HG02938 (cell line): ENCODE data around the gene FAM210A.
"Not testable (repeated sequence)": the region's sequence is repeated elsewhere in the genome, so short reads cannot be mapped to it uniquely, and the experiment has no call there.

ENCODE experiments used
- ATAC-seq: cut with Tn5 transposase; IDR thresholded peaks from one replicate; pipeline ENCODE4 v1.9.1; 2021; ENCODE audit warnings: mild to moderate bottlenecking, moderate library complexity; ENCODE audit not compliant: unreplicated experiment

The FAM210A gene

DNA sequence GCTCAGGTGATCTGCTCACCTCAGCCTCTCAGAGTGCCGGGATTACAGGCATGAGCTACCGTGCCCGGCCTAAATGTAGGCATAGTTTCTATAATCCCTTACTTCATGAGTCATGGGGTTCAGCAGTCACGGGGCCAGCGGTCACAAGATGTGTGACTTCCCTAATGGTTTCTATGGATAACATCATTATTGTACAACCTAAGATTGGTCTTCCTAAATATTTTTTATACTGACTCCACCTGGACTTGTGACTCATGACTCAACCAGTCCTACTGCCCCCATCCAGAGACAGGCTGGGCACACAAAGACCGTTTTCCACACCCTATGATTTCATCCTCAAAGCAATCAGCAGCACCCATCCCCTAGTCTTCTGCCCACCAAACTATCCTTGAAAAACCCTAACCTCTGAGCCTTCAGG, 15.9 kb downstream of the FAM210A start:
- ATAC-seq, result no peak

DNA sequence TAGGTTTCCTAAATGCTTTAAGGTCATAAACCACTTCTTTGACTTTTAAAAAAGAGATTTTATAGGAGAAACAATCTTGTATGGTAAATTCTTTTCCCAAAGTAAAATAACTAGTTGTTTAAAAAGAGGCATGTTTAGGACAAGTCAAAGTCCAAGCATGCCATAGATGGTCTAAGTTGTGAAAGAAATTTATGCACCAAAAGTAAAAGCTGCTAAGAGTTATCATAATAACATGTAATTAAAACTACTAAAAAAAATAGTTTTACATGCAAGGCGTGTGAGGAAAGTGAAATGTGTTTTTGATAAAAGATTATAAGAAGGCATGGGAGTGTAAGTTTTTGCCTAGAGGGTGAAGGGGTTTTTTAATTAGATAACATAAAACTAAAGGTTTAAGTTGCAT, 22.5 kb downstream of the FAM210A start:
- ATAC-seq, result no peak

DNA sequence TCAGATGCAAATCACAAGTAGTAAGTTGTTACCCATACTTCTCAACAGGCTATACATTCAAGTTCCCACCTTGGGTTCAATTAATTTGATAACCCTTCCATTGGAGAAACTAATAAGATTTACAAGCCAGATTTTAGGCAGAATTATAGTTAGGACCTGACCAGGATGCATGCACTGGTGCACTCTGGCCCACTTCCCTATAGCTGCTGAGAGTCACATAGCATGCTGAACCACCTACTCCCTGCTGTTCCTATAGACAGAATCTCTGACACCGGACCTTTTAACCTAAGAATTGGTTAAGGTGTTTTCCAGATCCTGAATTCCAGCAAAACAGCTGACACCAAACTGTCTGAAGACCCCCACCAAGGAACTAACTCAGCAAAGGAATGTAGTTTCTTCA, 26.2 kb downstream of the FAM210A start:
- ATAC-seq, result no peak

DNA sequence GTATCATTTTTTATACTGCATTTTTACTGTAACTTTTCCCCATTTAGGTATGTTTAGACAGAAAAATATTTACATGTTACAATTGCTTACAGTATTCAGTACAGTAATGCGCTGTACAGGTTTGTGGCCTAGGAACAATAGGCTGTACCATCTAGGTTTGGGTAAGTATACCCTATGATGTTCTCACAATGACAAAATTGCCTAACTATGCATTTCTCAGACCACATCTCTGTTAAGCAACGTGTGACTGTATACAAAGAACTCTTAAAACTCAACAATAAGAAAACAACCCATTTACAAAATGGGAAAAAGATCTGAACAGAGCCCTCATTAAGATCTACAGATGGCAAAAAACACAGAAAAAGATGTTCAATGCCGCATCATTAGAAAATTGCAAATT, 29.4 kb downstream of the FAM210A start:
- ATAC-seq, result no peak

DNA sequence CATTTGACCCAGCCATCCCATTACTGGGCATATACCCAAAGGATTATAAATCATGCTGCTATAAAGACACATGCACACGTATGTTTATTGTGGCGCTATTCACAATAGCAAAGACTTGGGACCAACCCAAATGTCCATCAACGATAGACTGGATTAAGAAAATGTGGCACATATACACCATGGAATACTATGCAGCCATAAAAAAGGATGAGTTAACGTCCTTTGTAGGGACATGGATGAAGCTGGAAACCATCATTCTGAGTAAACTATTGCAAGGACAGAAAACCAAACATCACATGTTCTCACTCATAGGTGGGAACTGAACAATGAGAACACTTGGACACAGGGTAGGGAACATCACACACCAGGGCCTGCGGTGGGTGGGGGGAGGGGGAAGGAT, 31.0 kb downstream of the FAM210A start:
- not testable (repeated sequence) for ATAC-seq

DNA sequence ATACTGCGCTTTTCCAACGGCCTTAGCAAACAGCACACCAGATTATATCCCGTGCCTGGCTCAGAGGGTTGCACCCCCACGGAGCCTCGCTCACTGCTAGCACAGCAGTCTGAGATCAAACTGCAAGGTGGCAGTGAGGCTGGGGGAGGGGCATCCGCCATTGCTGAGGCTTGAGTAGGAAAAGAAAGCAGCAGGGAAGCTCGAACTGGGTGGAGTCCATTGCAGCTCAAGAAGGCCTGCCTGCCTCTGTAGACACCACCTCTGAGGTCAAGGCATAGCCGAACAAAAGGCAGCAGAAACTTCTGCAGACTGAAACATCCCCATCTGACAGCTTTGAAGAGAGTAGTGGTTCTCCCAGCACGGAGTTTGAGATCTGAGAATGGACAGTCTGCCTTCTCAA, 36.3 kb downstream of the FAM210A start:
- ATAC-seq, result not testable (repeated sequence)

DNA sequence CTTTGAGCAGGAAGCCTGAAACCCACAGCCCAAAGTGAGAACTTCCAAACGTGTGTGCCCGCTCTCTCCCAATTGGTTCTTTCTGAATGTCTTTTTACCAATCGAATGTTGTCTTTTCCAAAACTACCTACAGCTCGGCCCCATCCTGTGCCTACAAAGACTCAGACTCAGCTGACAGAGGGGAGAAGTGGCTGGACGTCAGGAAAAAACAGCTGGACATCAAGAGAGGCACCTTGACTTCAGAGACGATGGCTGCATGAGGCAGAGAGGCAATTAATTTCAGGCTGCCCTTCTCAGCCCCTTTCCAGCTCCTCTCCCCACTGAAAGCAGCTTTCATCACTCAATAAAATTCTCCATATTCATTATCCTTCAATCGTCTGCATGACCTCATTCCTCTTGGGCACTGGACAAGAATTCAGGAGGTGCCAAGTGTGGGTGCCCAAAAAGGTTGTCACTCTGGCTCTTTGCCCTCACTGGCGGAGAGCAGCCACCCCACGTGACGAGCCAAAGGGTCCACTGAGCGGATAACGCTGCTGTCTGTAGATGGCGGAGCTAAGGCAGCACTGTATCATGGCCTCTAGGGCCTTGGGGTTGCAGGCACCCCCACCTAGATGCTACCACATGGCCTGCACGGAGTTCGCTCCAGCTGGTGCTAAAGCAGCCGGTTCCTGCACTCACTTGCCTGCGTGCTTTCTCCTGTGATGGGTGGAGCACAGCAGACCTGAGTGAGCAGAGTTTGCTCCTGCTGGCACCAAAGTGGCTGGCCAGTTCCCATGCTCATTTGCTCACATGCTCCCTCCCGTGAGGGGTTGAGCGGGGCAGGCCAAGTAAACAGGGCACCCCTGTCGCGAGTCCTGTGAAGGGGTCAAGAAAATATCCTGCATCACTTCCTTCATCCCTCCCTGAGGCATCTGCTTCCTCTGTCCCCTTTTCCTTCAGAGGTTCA, 37.9 kb downstream of the FAM210A start:
- ATAC-seq, result no peak

DNA sequence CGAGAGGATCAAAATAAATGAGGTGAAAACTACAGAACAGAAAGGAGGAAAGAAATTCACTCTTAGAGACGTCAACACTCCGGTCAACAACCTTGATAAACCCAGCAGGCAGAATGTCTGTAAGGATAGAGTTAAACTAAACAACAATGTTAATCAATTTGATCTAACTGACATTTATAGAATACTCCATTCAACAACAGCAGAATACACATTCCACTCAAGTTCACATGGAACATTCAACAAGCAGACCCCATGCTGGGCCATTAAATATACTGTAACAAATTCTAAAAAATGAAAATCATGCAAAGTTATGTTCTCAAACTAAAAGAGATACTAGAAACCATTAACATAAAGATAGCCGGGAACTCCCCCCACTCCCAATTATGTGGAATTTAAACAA, 41.8 kb downstream of the FAM210A start:
- ATAC-seq, result no peak

DNA sequence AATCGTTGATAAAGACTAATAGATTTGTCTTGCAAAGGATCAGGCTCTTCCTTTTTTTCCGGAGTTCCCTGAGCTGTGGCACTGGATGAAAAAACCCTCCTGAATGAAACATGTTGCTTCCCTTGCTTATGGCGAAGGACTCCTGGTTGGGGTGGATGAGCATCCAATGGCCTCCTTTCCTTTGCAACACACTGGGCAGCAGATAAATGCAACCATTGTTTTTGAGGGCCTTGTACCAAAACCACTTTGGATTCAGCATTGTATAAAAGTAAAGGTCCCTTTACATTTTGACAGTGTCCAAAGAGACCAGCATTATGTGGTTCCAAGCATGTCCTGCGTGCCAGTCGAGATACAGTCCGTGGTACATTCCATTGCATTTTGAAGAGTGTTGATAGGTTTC, 44.7 kb downstream of the FAM210A start:
- no peak for ATAC-seq

DNA sequence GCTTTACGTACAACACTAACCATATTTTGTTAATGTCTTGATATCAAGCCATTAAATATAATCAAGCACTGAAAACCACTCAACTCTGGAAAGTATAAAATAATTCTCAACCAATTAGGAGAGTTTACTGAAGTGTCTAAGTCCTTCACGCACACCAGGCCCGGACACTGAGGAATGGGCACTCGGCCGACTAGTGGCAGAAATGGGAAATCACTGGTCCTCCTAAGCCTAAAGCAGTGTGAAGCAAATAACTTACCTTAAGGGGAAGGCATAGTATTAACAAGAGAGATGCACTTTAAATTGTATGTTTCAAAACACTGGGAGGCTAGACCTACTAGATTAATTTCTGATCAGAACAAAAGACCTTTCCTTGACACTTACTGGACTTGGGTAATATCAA, 45.7 kb downstream of the FAM210A start:
- no peak for ATAC-seq

DNA sequence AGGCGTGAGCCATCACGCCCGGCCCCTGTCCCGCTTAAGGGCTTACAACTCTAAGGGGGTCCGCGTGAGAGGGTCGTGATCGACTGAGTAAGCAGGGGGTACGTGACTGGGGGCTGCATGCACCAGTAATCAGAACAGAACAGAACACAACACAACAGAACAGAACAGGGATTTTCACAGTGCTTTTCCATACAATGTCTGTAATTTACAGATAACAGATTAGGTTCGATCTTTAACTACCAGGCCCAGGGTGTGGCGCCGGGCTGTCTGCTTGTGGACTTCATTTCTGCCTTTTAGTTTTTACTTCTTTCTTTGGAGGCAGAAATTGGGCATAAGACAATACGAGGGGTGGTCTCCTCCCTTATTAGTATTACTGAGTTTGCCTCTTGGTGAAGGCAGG, 49.0 kb downstream of the FAM210A start:
- not testable (repeated sequence) for ATAC-seq

DNA sequence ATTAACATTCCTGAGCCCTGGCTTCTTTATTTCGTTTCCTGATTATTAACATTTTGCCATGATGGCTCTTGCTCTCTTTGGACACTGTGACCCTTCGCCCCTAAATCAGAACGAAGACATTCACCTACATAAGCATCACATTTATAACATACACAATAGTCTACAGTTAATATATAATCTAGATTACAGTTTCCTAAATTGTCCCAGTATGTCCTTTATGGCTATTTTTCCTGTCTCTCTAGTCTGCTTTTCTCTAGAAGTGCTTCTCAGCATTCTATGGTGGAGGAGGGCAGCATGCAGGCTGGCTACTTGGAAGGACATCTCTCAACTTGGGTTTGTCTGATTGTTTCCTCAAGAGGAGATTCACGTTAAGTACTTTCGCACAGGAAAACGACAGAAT, 49.9 kb downstream of the FAM210A start:
- ATAC-seq, result no peak

DNA sequence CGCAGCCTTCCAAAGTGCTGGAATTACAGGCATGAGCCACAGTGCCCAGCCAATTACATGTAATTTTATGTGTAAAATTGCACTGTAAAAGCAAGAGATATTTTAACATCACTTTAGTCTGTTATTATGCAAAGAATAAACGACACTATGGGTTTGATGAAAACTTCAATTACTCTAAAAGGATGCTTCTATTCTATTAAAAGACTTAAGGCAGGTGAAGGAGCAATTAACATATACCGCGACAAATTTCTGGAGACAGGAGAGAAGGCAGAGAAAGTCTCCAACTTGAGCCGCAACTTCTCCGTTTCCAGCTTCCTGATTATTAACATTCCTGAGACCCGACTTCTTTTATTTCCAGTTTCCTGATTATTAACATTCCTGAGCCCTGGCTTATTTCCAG, 53.7 kb downstream of the FAM210A start:
- no peak for ATAC-seq

DNA sequence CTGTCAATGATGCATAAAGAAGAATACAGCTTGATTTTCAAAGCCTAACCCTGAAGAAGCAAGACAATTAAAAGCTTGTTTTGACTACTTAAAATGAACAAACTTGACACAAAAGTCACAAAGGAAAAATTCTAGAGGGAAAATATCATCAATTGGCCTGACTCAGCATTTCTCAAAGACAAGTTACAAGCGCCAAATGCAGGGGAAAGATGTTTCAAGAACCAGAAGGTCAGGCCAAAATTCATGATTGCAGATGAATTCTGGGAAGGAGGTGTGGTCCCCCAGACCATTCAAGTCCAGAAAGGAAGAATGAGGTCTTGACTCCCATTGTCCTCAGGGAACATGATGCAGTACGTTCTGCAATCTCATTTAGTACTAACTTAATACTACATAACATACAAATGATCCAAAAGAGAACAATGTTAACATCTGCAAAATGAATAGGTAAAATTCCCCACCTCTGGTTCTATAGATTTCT, 64.5 kb downstream of the FAM210A start:
- no peak for ATAC-seq

DNA sequence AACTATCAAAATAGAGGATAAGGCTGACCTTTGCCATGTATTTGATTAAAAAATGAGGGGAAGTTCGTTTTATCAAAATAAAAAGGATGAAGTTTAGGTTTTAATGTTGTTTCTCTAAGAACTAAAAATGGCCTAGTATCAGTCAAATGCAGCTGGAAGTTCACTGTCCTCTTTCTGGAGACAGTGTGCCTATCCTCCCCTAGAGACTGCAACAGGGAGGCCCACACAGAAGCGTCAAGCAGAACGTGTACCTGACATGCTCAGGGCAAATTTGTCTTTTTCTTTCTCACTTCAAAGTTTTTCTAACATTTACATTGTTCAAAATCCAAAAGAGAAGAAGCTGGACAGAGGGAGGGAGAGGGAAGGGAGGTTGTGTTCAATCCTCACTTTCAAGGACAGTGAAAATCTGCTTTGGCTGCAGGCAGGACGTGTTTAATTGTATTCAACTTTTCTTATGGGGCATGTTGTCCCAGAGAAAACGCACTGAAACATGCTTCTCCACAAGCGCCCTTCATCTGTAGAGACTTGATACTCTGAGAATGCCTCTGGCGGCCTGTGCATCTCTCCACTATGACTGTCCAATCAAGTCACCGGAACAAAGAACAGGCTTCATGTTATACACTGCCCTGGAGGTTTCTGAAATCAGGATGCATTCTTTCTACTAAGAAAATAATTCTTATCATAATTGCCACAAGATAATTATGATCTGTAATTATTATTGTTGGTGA, 65.1 kb downstream of the FAM210A start:
- no peak for ATAC-seq

DNA sequence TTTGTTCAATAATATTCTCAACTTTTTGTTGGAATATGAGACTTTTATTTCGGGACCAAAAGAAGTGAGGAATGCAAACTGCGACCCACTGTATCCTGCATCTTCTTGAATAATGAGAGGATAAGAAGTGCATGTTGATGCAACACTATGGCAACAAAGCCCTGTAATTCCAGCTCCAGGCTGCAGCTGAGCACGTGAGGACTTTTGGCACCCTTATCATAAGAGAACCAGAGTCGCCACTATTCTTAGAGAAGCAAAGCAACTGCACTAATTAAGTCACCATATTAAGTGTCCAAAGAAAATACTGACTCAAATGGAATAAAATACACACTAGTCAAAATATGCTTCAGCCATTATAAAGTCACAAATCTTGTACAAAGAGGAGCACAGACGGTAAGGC, 65.8 kb downstream of the FAM210A start:
- no peak for ATAC-seq

DNA sequence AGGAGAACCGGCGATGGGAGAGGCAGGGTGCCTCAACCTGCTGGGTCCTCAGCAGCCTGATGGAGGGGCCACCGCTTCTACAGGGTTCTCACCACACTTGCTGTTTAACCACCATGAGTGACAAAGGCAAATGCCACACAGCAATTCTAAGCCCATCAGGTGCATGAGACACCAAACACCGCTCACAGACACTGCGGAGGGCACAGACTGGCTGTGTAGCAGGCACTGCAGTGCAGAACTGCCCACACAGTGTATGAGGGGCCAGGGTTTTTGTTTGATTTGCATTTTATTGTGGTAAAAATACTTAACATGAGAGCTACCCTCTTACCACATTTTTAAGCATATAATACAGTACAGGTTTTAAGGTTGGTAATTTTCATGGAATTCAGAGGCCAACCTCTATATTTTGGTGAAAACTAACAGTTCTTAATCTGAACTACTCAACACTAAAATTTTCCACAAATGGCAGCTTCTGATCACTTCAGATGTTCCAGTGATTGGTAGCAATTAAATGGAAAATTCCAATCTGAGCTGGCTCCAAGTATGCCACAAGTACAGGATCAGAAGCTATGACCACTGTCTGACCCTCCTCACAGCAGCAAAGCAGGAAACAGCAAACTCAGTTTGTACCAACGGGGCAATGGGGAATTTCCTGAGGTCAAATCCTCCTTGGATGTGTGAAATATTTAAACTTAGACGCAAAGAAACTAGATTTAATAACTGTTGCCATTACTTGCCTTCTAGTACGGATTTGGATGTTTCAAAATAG, 67.7 kb downstream of the FAM210A start:
- ATAC-seq, result no peak

DNA sequence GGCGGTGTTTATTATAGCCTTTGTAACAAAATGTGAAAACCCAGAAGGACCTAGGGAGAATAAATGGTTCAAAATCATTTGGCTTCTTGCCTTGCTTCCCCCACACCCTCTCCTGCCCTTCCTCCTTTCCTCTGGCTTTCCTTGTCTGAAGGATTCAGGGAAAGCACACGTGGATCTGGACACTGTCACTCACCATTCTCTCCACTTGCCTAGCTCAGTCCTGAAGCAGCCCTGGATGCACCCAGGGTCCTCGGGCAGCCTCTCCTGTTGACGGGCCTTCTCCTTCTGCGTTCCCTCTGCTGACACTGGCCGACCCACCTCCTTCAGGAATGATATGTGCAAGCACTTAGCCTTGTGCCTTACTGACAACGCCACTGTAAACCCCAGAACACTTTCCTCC, 68.4 kb downstream of the FAM210A start:
- no peak for ATAC-seq

DNA sequence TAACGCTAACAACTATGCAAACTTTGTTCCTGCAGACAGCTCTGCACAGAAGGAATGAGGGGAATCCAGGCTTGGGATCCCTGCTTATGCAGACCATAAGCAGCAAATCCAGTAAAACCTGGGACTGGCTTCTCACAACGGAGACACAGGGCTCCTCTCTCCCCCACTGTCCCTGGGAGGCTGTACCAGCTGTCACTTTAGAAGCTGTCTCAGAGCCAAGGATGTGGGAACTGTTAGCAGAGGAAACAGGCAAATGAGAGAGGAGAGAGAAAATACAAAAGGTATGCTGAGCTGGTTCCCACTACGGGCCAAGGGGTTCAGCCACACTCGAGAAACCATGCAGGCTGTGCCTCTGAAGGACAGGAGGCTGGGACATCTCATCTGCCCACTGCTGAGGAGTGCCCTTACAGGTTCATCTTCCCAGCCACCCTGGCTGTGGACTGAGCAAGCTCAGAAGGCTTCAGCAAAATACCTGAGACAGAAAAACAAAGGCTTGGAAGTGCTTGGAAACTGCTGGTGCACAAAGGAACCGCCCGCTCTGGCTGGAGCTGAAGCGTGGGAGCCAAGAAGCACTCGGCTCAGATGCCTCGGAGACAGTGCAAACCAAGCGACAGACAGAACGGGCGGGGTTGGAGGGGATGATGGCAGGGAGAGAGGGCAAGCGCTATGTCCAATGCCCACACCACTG, 72.5 kb downstream of the FAM210A start:
- ATAC-seq, result no peak
